ENCODE results near the gene FBXL13. TPM values are rescaled to one million over a fixed set of nuclear protein-coding genes. Genes with fewer than 3 reads are reported as not detected.
"Not testable (repeated sequence)": the region's sequence is repeated elsewhere in the genome, so short reads cannot be mapped to it uniquely, and the experiment has no call there.

Gene FBXL13
- polyA plus RNA-seq, 1 of the 3 experiments (the other 2 are of a cell fraction): 1.1 TPM

- H3K4me2 ChIP-seq: no peak overlapping the region
- ChIA-PET POLR2A (no interaction called here), CTCF (interaction anchor here (1.4 kb wide), 1 partner anchor 96 kb away, joined by 3 read pairs; no protein-coding TSS in a partner anchor)
- no peaks in the 10 kb centered on the region for H3K9me3 ChIP-seq
- H3K79me2 ChIP-seq (ENCODE audit: insufficient read depth): no peaks in the 10 kb centered on the region
- H3K4me3 ChIP-seq (ENCODE audit: low read depth in 2 of 2, low read length in 1 of 2): no peak overlapping the region
- H3F3A ChIP-seq (replicated peaks; ENCODE audit: insufficient read depth): peaks cover 12% of the 10 kb centered on the region
- TF ChIP-seq RXRA (IDR thresholded peaks at IDR 0.05; ENCODE audit: borderline replicate concordance, low read depth) (no peak), FOSL2 (IDR thresholded peaks at IDR 0.05; ENCODE audit: borderline replicate concordance, low read depth) (no peak), IRF3 (IDR thresholded peaks at IDR 0.05; ENCODE audit: low read depth, low read length) (no peak), TAF1 (IDR thresholded peaks at IDR 0.05; ENCODE audit: borderline replicate concordance, low read depth, low read length) (no peak), CHD2 (IDR thresholded peaks at IDR 0.05; ENCODE audit: low read length, partially characterized antibody) (no peak), EZH2phosphoT487 (IDR thresholded peaks at IDR 0.05; ENCODE audit: borderline replicate concordance, low read depth) (no peak), POLR2AphosphoS5 (IDR thresholded peaks at IDR 0.05; ENCODE audit: low read depth, low read length) (no peak), FOXJ3 (CRISPR knock-in tag; IDR thresholded peaks at IDR 0.05) (no peak), NFIC (IDR thresholded peaks at IDR 0.05; ENCODE audit: borderline replicate concordance) (no peak), RAD21 (IDR thresholded peaks at IDR 0.05; ENCODE audit: low read length) (no peak), MXI1 (IDR thresholded peaks at IDR 0.05; ENCODE audit: low read depth, low read length) (no peak), MEF2A (IDR thresholded peaks at IDR 0.05; ENCODE audit: borderline replicate concordance, low read depth) (no peak), ELF1 (IDR thresholded peaks at IDR 0.05) (no peak), RCOR1 (IDR thresholded peaks at IDR 0.05; ENCODE audit: low read length) (no peak), JUND (IDR thresholded peaks at IDR 0.05) (no peak), RFX5 (IDR thresholded peaks at IDR 0.05; ENCODE audit: low read length) (no peak)
- TF ChIP-seq, protein P1, sequence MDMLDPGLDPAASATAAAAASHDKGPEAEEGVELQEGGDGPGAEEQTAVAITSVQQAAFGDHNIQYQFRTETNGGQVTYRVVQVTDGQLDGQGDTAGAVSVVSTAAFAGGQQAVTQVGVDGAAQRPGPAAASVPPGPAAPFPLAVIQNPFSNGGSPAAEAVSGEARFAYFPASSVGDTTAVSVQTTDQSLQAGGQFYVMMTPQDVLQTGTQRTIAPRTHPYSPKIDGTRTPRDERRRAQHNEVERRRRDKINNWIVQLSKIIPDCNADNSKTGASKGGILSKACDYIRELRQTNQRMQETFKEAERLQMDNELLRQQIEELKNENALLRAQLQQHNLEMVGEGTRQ (IDR thresholded peaks at IDR 0.05; ENCODE audit: borderline replicate concordance, low read depth, low read length): no peak
- TF ChIP-seq, protein P2, sequence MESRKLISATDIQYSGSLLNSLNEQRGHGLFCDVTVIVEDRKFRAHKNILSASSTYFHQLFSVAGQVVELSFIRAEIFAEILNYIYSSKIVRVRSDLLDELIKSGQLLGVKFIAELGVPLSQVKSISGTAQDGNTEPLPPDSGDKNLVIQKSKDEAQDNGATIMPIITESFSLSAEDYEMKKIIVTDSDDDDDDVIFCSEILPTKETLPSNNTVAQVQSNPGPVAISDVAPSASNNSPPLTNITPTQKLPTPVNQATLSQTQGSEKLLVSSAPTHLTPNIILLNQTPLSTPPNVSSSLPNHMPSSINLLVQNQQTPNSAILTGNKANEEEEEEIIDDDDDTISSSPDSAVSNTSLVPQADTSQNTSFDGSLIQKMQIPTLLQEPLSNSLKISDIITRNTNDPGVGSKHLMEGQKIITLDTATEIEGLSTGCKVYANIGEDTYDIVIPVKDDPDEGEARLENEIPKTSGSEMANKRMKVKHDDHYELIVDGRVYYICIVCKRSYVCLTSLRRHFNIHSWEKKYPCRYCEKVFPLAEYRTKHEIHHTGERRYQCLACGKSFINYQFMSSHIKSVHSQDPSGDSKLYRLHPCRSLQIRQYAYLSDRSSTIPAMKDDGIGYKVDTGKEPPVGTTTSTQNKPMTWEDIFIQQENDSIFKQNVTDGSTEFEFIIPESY (IDR thresholded peaks at IDR 0.05; ENCODE audit: borderline replicate concordance, low read depth): no peak
- TF ChIP-seq, protein P3, sequence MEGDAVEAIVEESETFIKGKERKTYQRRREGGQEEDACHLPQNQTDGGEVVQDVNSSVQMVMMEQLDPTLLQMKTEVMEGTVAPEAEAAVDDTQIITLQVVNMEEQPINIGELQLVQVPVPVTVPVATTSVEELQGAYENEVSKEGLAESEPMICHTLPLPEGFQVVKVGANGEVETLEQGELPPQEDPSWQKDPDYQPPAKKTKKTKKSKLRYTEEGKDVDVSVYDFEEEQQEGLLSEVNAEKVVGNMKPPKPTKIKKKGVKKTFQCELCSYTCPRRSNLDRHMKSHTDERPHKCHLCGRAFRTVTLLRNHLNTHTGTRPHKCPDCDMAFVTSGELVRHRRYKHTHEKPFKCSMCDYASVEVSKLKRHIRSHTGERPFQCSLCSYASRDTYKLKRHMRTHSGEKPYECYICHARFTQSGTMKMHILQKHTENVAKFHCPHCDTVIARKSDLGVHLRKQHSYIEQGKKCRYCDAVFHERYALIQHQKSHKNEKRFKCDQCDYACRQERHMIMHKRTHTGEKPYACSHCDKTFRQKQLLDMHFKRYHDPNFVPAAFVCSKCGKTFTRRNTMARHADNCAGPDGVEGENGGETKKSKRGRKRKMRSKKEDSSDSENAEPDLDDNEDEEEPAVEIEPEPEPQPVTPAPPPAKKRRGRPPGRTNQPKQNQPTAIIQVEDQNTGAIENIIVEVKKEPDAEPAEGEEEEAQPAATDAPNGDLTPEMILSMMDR (IDR thresholded peaks at IDR 0.05): no peak
- TF ChIP-seq, protein P4, sequence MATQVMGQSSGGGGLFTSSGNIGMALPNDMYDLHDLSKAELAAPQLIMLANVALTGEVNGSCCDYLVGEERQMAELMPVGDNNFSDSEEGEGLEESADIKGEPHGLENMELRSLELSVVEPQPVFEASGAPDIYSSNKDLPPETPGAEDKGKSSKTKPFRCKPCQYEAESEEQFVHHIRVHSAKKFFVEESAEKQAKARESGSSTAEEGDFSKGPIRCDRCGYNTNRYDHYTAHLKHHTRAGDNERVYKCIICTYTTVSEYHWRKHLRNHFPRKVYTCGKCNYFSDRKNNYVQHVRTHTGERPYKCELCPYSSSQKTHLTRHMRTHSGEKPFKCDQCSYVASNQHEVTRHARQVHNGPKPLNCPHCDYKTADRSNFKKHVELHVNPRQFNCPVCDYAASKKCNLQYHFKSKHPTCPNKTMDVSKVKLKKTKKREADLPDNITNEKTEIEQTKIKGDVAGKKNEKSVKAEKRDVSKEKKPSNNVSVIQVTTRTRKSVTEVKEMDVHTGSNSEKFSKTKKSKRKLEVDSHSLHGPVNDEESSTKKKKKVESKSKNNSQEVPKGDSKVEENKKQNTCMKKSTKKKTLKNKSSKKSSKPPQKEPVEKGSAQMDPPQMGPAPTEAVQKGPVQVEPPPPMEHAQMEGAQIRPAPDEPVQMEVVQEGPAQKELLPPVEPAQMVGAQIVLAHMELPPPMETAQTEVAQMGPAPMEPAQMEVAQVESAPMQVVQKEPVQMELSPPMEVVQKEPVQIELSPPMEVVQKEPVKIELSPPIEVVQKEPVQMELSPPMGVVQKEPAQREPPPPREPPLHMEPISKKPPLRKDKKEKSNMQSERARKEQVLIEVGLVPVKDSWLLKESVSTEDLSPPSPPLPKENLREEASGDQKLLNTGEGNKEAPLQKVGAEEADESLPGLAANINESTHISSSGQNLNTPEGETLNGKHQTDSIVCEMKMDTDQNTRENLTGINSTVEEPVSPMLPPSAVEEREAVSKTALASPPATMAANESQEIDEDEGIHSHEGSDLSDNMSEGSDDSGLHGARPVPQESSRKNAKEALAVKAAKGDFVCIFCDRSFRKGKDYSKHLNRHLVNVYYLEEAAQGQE (IDR thresholded peaks at IDR 0.05; ENCODE audit: low read depth, low read length): no peak
- H2AFZ ChIP-seq (ENCODE audit: low read depth): no peak overlapping the region
- H3K27ac ChIP-seq (ENCODE audit: low read depth in 2 of 2, low read length in 1 of 2): no peak overlapping the region
- H3K36me3 ChIP-seq (replicated peaks in 1 of 2; ENCODE audit: control insufficient read depth in 1 of 2, insufficient read depth in 2 of 2, low read length in 1 of 2): no peaks in the 10 kb centered on the region
- WGBS (ENCODE audit: low lambda C conversion rate): 74% methylated on average over 2 of the region's 2 CpGs
- H4K20me1 ChIP-seq (ENCODE audit: insufficient read depth): no peaks in the 10 kb centered on the region
- H3K9me2 ChIP-seq: no peaks in the 10 kb centered on the region
- H3K4me1 ChIP-seq (ENCODE audit: control insufficient read depth in 1 of 2, insufficient read depth in 2 of 2, low read depth in 1 of 2, low read length in 1 of 2): peaks cover 0 to 6% of the 10 kb centered on the region in 2 experiments; a peak in 1 of 4 replicates
- no peaks in the 10 kb centered on the region for H3K27me3 ChIP-seq (ENCODE audit: insufficient read depth)
- H3K9ac ChIP-seq: no peak overlapping the region
- no peak for DNase-seq
Measured at GRCh38 chr7:102966465-102966864, 108.1 kb downstream of the FBXL13 start.

DNA sequence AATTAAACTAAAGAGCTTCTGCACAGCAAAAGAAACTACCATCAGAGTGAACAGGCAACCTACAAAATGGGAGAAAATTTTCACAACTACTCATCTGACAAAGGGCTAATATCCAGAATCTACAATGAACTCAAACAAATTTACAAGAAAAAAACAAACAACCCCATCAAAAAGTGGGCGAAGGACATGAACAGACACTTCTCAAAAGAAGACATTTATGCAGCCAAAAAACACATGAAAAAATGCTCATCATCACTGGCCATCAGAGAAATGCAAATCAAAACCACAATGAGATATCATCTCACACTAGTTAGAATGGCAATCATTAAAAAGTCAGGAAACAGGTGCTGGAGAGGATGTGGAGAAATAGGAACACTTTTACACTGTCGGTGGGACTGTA is 112.6 kb downstream of the FBXL13 start:
- DNase-seq; H3K4me3 ChIP-seq (ENCODE audit: low read depth in 2 of 2, low read length in 1 of 2); H3K27ac ChIP-seq (ENCODE audit: low read depth in 2 of 2, low read length in 1 of 2); H3K4me1 ChIP-seq (ENCODE audit: control insufficient read depth in 1 of 2, insufficient read depth in 2 of 2, low read depth in 1 of 2, low read length in 1 of 2); H3K79me2 ChIP-seq (ENCODE audit: insufficient read depth); H3K36me3 ChIP-seq (replicated peaks in 1 of 2; ENCODE audit: control insufficient read depth in 1 of 2, insufficient read depth in 2 of 2, low read length in 1 of 2); H2AFZ ChIP-seq (ENCODE audit: low read depth); H3K9me2 ChIP-seq; H3K27me3 ChIP-seq (ENCODE audit: insufficient read depth); CTCF ChIA-PET; POLR2A ChIA-PET; H3K4me2 ChIP-seq; H4K20me1 ChIP-seq (ENCODE audit: insufficient read depth); H3K9me3 ChIP-seq; H3K9ac ChIP-seq; H3F3A ChIP-seq (replicated peaks; ENCODE audit: insufficient read depth): not testable (repeated sequence)
- WGBS (ENCODE audit: low lambda C conversion rate): 90% methylated on average over 2 of the region's 2 CpGs
